GM21723 (cell line): ENCODE measurements around the gene CLEC2L.

Source experiments
- ATAC-seq: cut with Tn5 transposase; IDR thresholded peaks from one replicate; pipeline ENCODE4 v1.9.1; 2021; ENCODE audit warnings: mild to moderate bottlenecking, moderate library complexity; ENCODE audit not compliant: unreplicated experiment

Gene CLEC2L

GRCh38 chr7:139522830-139523198 is 671 bp upstream of the CLEC2L start:
- ATAC-seq = no peak

- ATAC-seq = no peak
These were observed 707 bp downstream of the CLEC2L start for GRCh38 chr7:139523968-139524815.

- ATAC-seq = no peak
These were observed 1.8 kb downstream of the CLEC2L start for GRCh38 chr7:139525239-139525638.

DNA sequence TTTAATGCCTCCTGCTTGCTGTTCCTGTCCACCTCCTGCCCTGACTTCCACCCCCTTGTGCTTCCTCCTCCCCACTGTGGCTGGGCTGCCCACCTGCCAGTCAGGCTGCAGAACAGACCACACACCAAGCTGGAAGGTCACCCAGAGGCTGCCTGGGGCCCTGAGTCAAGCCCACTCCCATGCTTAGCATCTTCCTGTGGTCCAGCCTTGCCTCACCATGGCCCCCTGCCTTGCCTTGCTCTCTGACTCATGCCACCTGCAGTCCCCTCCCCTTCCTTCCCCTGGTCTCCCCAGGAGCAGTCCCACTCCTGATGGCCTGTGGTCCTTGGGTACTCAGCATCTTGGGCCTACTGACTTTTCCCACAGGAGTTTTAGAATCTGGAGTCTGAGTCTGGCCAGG is 2.3 kb downstream of the CLEC2L start:
- no peak for ATAC-seq

GRCh38 chr7:139526578-139527544 is 3.4 kb downstream of the CLEC2L start:
- no peak for ATAC-seq

- no peak for ATAC-seq
These were observed 7.6 kb downstream of the CLEC2L start for GRCh38 chr7:139531094-139531493.

DNA sequence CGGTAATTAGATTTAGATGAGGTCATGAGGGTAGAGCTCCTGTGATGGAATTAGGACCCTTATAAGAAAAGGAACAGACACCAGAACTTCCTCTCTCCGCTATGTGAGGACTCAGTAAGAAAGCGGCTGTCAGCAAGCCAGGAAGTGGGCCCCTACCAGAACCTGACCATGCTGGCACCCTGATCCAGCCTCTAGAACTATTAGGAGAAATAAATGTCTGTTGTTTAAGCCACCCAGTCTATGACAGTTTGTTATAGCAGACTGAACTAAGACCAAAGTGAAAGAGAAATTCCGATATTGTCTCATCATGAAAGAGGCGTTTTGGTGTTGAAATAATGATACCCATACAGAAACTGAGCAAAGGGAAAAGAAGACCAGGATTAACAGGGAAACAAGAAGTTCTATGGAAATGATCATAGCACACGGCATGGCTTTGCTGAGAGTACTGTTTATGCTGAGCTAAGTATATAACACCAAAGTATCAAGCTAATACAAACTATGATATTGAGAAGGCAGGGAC is 9.2 kb downstream of the CLEC2L start:
- no peak for ATAC-seq

- ATAC-seq = no peak
These were observed 10.6 kb downstream of the CLEC2L start for GRCh38 chr7:139534096-139534495.

- ATAC-seq = no peak
These were observed 11.6 kb downstream of the CLEC2L start for GRCh38 chr7:139534966-139535651.

DNA sequence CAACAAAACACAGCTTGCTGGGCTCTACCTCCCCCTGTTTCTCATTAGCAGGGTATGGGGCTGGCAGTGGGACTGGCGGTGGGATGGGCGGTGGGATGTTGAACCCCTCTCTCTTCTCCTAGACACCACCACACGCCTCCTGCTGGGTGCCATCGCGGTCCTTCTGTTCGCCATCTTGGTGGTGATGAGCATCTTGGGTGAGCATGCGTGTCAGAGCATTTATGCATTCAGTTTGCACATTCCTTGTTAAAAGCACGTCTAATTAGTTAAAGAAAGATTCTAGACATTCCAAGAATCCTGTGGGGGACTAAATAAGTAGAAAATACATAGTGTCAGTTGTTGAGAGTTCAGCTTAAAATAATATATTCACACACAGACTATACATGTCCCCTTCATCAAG is 12.7 kb downstream of the CLEC2L start:
- ATAC-seq = no peak

DNA sequence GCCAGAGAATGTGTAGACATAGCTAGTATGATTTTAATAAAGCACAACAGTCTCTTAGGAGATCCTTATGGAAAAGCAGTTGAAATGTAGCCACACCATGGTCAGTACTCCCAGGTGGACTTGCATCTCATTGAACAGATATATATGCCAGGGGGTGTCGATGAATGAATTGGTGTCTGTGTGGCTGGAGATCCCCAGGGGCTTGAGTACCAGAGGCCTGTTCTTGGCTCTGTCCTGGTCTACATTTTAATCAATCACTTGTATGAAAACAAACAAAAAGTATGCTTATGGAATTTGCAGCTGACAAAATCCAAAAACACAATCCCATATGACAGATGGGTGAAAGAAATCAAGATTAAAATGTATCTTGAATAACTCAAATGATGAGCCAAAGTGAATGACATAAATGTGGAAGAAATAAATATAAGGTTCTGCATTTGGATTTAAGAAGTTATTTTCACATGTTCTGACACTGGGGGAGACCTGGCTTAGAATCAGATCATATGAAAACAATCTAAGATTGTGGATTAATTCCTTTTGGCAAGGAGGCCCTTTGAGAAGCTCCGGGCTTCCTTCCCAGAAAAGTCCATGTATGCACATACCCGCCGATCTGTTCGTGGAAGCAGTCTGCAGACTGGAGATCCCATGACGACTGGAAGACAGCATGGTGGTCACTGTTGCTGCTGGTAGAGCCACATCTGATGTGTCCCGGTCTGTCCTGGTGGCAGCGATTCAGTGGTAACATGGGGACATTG is 15.6 kb downstream of the CLEC2L start:
- no peak for ATAC-seq

GRCh38 chr7:139540203-139540602 is 16.7 kb downstream of the CLEC2L start:
- no peak for ATAC-seq

DNA sequence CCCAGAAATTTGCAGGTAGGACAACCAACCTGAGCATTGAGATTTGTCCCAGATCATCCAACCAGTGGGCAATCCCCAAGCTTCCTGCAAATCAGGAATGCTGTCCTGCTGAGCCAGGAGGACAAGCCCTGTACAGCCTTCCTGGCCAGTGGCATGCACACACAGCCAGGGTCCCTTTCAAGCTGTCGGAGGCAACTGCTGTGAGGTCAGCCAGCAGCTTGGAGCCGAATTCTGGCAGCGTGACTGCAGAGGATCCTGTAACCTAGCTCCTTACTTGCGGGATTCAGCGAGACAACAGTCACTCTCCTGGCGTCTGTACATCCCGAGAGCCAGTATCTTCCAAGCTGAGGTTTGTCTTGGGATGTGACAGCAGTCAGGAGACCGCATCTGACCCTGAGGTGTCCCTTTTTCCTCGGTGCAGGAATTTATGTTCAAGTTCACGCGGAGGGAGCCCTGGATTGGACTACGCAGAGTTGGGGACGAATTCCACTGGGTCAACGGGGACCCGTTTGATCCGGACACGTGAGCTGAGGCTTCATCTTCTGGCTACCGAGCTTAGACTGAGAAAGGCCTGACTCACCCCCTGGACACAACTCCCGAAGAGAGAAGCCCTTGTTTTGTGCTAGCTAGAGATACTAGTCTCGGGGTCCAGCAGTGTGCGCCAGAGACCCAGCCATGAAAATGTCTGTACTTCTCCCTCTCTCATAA is 18.3 kb downstream of the CLEC2L start:
- ATAC-seq = no peak

DNA sequence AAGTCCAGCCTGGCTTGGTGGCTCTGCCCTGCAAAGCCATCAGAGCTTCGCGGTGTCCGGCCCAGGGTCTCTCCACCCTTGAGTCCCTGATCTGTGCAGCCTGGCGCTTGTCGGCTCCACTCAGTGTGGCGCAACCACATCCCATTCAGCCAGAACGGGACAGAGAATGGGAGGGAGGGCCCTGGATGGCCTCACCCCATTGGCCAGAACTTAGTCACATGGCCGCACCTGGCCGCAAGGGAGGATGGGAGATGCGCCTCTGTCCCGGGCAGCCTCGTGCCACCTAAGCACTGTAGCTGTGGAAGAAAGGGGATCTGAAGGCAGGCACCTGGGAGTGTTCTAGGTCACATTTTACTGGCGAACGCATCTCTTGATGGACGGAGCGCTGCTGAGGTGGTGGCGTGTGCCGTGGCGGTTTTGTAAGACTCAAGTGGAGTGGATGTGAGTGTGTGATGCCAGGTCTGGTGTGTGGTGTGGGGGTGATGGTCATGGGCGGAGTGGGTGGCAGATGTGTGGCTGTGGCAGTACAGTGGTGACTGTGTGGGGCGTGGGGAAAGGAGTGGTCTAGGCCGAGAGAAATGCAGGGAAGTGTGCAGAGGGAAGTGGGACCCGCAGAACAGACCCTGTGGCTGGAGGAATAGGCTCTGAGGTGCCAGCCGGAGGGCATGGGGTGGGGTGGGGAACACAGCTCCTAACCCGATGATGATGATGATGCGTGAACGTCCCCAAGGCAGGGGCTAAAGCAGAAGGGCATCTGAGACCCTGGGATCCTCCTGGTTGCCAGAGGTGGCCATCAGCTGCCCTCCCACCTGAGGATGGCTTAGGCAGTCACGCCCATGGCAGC is 19.0 kb downstream of the CLEC2L start:
- no peak for ATAC-seq

DNA sequence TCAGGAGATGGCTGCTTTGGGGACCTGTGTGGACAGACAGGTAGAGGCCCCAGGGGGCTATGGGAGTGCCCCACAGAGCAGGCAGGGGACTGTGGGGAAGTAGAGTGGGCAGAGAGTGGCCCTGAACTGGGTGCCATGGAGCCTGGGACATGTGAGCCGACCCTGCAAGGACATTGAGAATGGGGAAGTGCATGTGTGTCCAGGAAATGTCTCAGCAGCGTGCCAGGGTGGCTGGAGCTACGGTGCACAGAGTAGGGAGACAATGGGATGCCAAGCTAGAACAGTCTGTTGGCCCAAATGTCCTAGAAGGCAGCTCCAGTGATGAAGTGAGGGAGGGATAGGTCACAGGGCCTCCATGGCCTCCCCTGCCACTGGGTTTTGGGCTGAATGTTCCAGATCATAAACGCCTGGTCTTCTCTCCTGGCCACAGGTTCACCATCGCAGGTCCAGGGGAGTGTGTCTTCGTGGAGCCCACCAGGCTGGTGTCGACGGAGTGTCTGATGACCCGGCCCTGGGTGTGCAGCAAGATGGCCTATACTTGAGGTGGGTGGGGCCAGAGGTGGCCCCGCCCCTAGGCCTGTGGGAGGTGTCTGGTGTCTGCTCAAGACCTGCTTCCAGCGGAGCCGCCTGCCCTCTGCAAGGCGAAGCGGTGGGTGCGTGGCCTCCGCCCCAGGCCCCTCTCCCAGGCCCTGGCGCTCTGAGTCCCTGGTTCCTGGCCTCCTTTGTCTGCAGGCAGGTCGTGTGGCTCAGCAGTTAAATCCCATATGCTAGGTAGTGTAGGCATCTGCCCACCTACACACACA is 20.5 kb downstream of the CLEC2L start:
- ATAC-seq = no peak

DNA sequence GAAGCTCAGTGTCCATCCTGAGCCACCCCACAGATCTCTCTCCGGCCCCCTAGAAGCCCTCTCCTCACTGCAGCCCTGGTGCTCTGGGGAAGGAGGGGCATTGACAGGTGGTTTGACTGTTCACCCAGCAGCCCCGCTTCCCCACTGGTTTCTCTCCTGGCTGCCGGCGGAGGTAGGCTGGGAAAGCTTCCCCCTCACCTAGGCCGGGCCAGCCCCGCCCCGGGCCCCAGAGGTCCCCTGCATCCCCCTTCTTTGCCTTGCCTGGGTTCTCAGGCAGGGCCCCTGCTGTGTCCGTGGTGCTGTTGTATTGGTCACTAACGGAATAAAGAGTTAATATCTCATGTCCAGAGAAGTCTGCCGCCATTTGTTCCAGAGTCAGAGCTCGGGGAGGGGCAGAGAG is 21.2 kb downstream of the CLEC2L start:
- no peak for ATAC-seq

DNA sequence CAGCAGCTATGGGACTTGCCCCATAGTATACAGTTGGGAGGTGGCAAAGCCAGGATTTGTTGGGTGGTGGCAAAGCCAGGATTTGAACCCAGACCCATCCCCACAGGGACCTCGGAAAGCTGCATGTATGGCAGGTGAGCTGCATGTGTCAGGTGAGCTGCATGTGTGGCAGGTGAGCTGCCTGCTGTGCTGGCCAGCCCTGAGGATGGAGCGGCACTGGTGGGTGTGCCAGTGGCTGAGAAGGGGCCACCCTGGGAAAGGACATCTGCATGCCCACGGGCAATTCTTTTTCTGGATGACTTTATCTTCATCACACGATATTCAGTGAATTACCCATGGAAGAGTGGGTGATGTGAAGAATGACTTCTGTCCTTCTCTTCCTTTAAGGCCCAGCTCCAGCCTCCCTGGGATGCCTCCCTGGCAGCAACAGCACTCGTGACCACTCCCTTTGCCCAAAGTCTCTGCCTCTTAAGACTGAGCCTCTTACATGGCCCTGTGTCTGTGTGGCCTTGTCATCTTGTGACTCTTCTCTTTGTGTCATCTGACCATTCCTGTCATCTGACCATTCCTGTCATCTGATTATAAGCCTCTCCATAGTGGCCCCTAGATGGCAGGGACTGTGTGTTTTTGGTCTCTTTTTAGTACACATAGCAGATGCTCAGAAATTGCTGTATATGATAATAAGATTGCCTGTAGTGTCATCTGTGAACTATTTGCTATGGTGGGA is 25.0 kb downstream of the CLEC2L start:
- ATAC-seq = no peak
